ENCODE results near the gene HPGDS. TPM values are rescaled to one million over a fixed set of nuclear protein-coding genes. Genes with fewer than 3 reads are reported as not detected.
"Not testable (repeated sequence)": the region's sequence is repeated elsewhere in the genome, so short reads cannot be mapped to it uniquely, and the experiment has no call there.

Gene HPGDS
- under 1 TPM in 1 of 3 donors, not detected in 2; 0.22 TPM for polyA plus RNA-seq

- no peak for DNase-seq
- no peaks in the 10 kb centered on the region for H3K36me3 Mint-ChIP-seq
- no peaks in the 10 kb centered on the region for H3K9me3 Mint-ChIP-seq
- peaks cover 0 to 3% (median 2%) of the 10 kb centered on the region in 3 donors for H3K27me3 Mint-ChIP-seq (ENCODE audit: low read depth in 3 of 3)
- no peak within 1 kb of the TSS for H3K4me3 Mint-ChIP-seq
- H3K4me1 Mint-ChIP-seq: peaks cover 2 to 10% of the 10 kb centered on the region in 2 donors
- H3K27ac Mint-ChIP-seq: no peak within 1 kb of the TSS
These were observed at the start of gene HPGDS for GRCh38 chr4:94342694-94343093. HPGDS (minus strand) TSS chr4:94342836; CDS start chr4:94334629, 8,207 bp downstream.

GRCh38 chr4:94390804-94391410 is 48.3 kb upstream of the HPGDS start:
- no peak overlapping the region for H3K27ac Mint-ChIP-seq
- DNase-seq: no peak
- H3K9me3 Mint-ChIP-seq: no peaks in the 10 kb centered on the region
- no peaks in the 10 kb centered on the region for H3K4me1 Mint-ChIP-seq
- no peak overlapping the region for H3K4me3 Mint-ChIP-seq
- peaks cover 2% of the 10 kb centered on the region in 3 donors for H3K27me3 Mint-ChIP-seq (ENCODE audit: low read depth in 3 of 3)
- H3K36me3 Mint-ChIP-seq: no peaks in the 10 kb centered on the region

- no peak overlapping the region for H3K4me3 Mint-ChIP-seq
- H3K4me1 Mint-ChIP-seq: no peaks in the 10 kb centered on the region
- no peaks in the 10 kb centered on the region for H3K36me3 Mint-ChIP-seq
- no peak overlapping the region for H3K27ac Mint-ChIP-seq
- H3K9me3 Mint-ChIP-seq: no peaks in the 10 kb centered on the region
- peaks cover 2% of the 10 kb centered on the region in 3 donors for H3K27me3 Mint-ChIP-seq (ENCODE audit: low read depth in 3 of 3)
- no peak for DNase-seq
These were observed 47.1 kb upstream of the HPGDS start for GRCh38 chr4:94389595-94390267.

- not testable (repeated sequence) for H3K27me3 Mint-ChIP-seq (ENCODE audit: low read depth in 3 of 3); H3K27ac Mint-ChIP-seq; H3K4me3 Mint-ChIP-seq; H3K9me3 Mint-ChIP-seq; H3K4me1 Mint-ChIP-seq; H3K36me3 Mint-ChIP-seq; DNase-seq
These were observed 45.3 kb upstream of the HPGDS start for GRCh38 chr4:94387965-94388364.

- DNase-seq; H3K36me3 Mint-ChIP-seq; H3K4me1 Mint-ChIP-seq; H3K4me3 Mint-ChIP-seq; H3K27ac Mint-ChIP-seq; H3K27me3 Mint-ChIP-seq (ENCODE audit: low read depth in 3 of 3); H3K9me3 Mint-ChIP-seq: not testable (repeated sequence)
These were observed 42.8 kb upstream of the HPGDS start for GRCh38 chr4:94385452-94385851.

- H3K4me3 Mint-ChIP-seq; H3K4me1 Mint-ChIP-seq; H3K27me3 Mint-ChIP-seq (ENCODE audit: low read depth in 3 of 3): not testable (repeated sequence)
These were observed 40.3 kb upstream of the HPGDS start for GRCh38 chr4:94382891-94383290.

GRCh38 chr4:94378047-94378446 is 35.4 kb upstream of the HPGDS start:
- Mint-ChIP-seq H3K4me1 (no peaks in the 10 kb centered on the region), H3K4me3 (no peak overlapping the region), H3K36me3 (no peaks in the 10 kb centered on the region), H3K27me3 (ENCODE audit: low read depth in 3 of 3) (peaks cover 0 to 6% (median 2%) of the 10 kb centered on the region in 3 donors), H3K27ac (no peak overlapping the region), H3K9me3 (peaks cover 0 to 2% (median 0%) of the 10 kb centered on the region in 6 donors)
- no peak for DNase-seq

More at GRCh38 chr4:94382891-94383290, 40.3 kb upstream of the HPGDS start:
- not testable (repeated sequence) for DNase-seq, H3K36me3 Mint-ChIP-seq, H3K27ac Mint-ChIP-seq, H3K9me3 Mint-ChIP-seq

- Mint-ChIP-seq H3K27me3 (ENCODE audit: low read depth in 3 of 3) (peaks cover 0 to 6% (median 2%) of the 10 kb centered on the region in 3 donors), H3K4me3 (no peak overlapping the region), H3K9me3 (peaks cover 0 to 2% (median 0%) of the 10 kb centered on the region in 6 donors), H3K27ac (no peak overlapping the region), H3K4me1 (no peaks in the 10 kb centered on the region), H3K36me3 (no peaks in the 10 kb centered on the region)
- no peak for DNase-seq
These were observed 34.7 kb upstream of the HPGDS start for GRCh38 chr4:94377294-94377693.

GRCh38 chr4:94375364-94375763 is 32.7 kb upstream of the HPGDS start:
- DNase-seq: no peak
- Mint-ChIP-seq H3K9me3 (peaks cover 0 to 2% (median 0%) of the 10 kb centered on the region in 6 donors), H3K27ac (no peak overlapping the region), H3K36me3 (no peaks in the 10 kb centered on the region), H3K4me3 (no peak overlapping the region), H3K27me3 (ENCODE audit: low read depth in 3 of 3) (peaks cover under 1 to 6% (median 2%) of the 10 kb centered on the region in 3 donors), H3K4me1 (no peaks in the 10 kb centered on the region)

GRCh38 chr4:94373752-94374151 is 31.1 kb upstream of the HPGDS start:
- Mint-ChIP-seq H3K4me1 (no peaks in the 10 kb centered on the region), H3K36me3 (no peaks in the 10 kb centered on the region), H3K9me3 (peaks cover 0 to 4% (median 0%) of the 10 kb centered on the region in 6 donors), H3K4me3 (no peak overlapping the region), H3K27me3 (ENCODE audit: low read depth in 3 of 3) (peaks cover 3 to 6% (median 5%) of the 10 kb centered on the region in 3 donors), H3K27ac (no peak overlapping the region)
- DNase-seq: no peak

GRCh38 chr4:94372991-94373390 is 30.4 kb upstream of the HPGDS start:
- DNase-seq: no peak
- peaks cover 3 to 5% (median 4%) of the 10 kb centered on the region in 3 donors for H3K27me3 Mint-ChIP-seq (ENCODE audit: low read depth in 3 of 3)
- no peak overlapping the region for H3K27ac Mint-ChIP-seq
- H3K4me3 Mint-ChIP-seq: no peak overlapping the region
- H3K4me1 Mint-ChIP-seq: no peaks in the 10 kb centered on the region
- no peaks in the 10 kb centered on the region for H3K36me3 Mint-ChIP-seq
- H3K9me3 Mint-ChIP-seq: peaks cover 0 to 4% (median 0%) of the 10 kb centered on the region in 6 donors

- H3K27ac Mint-ChIP-seq: no peak overlapping the region
- no peaks in the 10 kb centered on the region for H3K4me1 Mint-ChIP-seq
- H3K27me3 Mint-ChIP-seq (ENCODE audit: low read depth in 3 of 3): peaks cover 3 to 5% (median 4%) of the 10 kb centered on the region in 3 donors
- DNase-seq: no peak
- H3K36me3 Mint-ChIP-seq: no peaks in the 10 kb centered on the region
- no peak overlapping the region for H3K4me3 Mint-ChIP-seq
- peaks cover 0 to 4% (median 0%) of the 10 kb centered on the region in 6 donors for H3K9me3 Mint-ChIP-seq
These were observed 29.8 kb upstream of the HPGDS start for GRCh38 chr4:94372228-94372978.

- Mint-ChIP-seq H3K27me3 (ENCODE audit: low read depth in 3 of 3) (peaks cover 3 to 5% (median 4%) of the 10 kb centered on the region in 3 donors), H3K4me1 (no peaks in the 10 kb centered on the region), H3K9me3 (peaks cover 0 to 6% (median 0%) of the 10 kb centered on the region in 6 donors), H3K27ac (no peak overlapping the region), H3K4me3 (no peak overlapping the region), H3K36me3 (no peaks in the 10 kb centered on the region)
- DNase-seq: no peak
These were observed 28.7 kb upstream of the HPGDS start for GRCh38 chr4:94371290-94371689.
